Liver (tissue), 3 donors: ENCODE results near the gene ZNF679.

Experiments
- EGR1 ChIP-seq, 2 donors: IDR thresholded peaks; 2 replicates each; pipeline ENCODE4 v1.6.1; 2016 to 2018; ENCODE audit warnings: antibody characterized with exemption in 2 of 2, low read depth in 2 of 2
- RAD21 ChIP-seq, 2 donors: IDR thresholded peaks; 2 replicates each; pipeline ENCODE4 v1.6.1; 2016; ENCODE audit warnings: antibody characterized with exemption in 2 of 2, mild to moderate bottlenecking in 2 of 2
- SP1 ChIP-seq: IDR thresholded peaks from 2 replicates; pipeline ENCODE4 v1.6.1; 2018; ENCODE audit warnings: antibody characterized with exemption, mild to moderate bottlenecking
- TAF1 ChIP-seq: conservative IDR thresholded peaks from 2 replicates; pipeline ENCODE4 v1.6.1; 2016; ENCODE audit warnings: antibody characterized with exemption, mild to moderate bottlenecking
- TF ChIP-seq, protein P1 (sequence below): fragments of 150-350 bp; IDR thresholded peaks from 2 replicates; pipeline ENCODE4 v1.5.1; 2017; ENCODE audit warnings: improper control_type of control experiment, low read depth, low read length; ENCODE audit not compliant: missing input control
- donor health status: healthy.
- donor health status: healthy.

GRCh38 chr7:64307254-64308015, 79.2 kb downstream of the ZNF679 start:
- TF ChIP-seq, protein P1, sequence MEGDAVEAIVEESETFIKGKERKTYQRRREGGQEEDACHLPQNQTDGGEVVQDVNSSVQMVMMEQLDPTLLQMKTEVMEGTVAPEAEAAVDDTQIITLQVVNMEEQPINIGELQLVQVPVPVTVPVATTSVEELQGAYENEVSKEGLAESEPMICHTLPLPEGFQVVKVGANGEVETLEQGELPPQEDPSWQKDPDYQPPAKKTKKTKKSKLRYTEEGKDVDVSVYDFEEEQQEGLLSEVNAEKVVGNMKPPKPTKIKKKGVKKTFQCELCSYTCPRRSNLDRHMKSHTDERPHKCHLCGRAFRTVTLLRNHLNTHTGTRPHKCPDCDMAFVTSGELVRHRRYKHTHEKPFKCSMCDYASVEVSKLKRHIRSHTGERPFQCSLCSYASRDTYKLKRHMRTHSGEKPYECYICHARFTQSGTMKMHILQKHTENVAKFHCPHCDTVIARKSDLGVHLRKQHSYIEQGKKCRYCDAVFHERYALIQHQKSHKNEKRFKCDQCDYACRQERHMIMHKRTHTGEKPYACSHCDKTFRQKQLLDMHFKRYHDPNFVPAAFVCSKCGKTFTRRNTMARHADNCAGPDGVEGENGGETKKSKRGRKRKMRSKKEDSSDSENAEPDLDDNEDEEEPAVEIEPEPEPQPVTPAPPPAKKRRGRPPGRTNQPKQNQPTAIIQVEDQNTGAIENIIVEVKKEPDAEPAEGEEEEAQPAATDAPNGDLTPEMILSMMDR, result peak; percentile 42
- TF ChIP-seq RAD21 (IDR thresholded peaks at IDR 0.05), result peak; percentile 24 to 50
- peak; percentile 91 for TF ChIP-seq SP1
- peak; percentile 57 to 64 for TF ChIP-seq EGR1 (IDR thresholded peaks at IDR 0.05; ENCODE audit: low read depth in 2 of 2)
- TF ChIP-seq TAF1, result peak; percentile 61
